NCI-H526 treated with DMSO at 0.1 percent for 48 hours (cell line): ENCODE measurements around the gene KCNQ5.

ENCODE experiments used
- DNase-seq: peaks from one replicate; lab custom pipeline; 2025; lab: John Stamatoyannopoulos, UW

The KCNQ5 gene

GRCh38 chr6:72639920-72640614, 18.2 kb downstream of the KCNQ5 start:
- no peak for DNase-seq

- DNase-seq = no peak
Measured at GRCh38 chr6:72640615-72640930, 18.7 kb downstream of the KCNQ5 start.

- DNase-seq = peak; percentile 34
Measured at GRCh38 chr6:72642435-72642834, 20.6 kb downstream of the KCNQ5 start.

- no peak for DNase-seq
Measured at GRCh38 chr6:72643214-72643613, 21.4 kb downstream of the KCNQ5 start.

GRCh38 chr6:72646604-72647485, 25.0 kb downstream of the KCNQ5 start:
- DNase-seq = no peak

- DNase-seq = no peak
Measured at GRCh38 chr6:72647489-72647888, 25.6 kb downstream of the KCNQ5 start.

- peak; percentile 29 for DNase-seq
Measured at GRCh38 chr6:72649032-72649984, 27.4 kb downstream of the KCNQ5 start.

GRCh38 chr6:72650081-72650745, 28.3 kb downstream of the KCNQ5 start:
- peak; percentile 66 for DNase-seq

GRCh38 chr6:72651174-72651573, 29.3 kb downstream of the KCNQ5 start:
- peak; percentile 19 for DNase-seq

- no peak for DNase-seq
Measured at GRCh38 chr6:72651967-72652956, 30.4 kb downstream of the KCNQ5 start.

- DNase-seq = no peak
Measured at GRCh38 chr6:72653026-72653425, 31.2 kb downstream of the KCNQ5 start.

- DNase-seq = no peak
Measured at GRCh38 chr6:72654071-72654621, 32.3 kb downstream of the KCNQ5 start.

GRCh38 chr6:72657407-72658197, 35.7 kb downstream of the KCNQ5 start:
- no peak for DNase-seq

GRCh38 chr6:72659754-72660153, 37.9 kb downstream of the KCNQ5 start:
- no peak for DNase-seq

- DNase-seq = no peak
Measured at GRCh38 chr6:72661411-72661810, 39.5 kb downstream of the KCNQ5 start.

- no peak for DNase-seq
Measured at GRCh38 chr6:72665599-72665998, 43.7 kb downstream of the KCNQ5 start.

GRCh38 chr6:72669324-72669723, 47.5 kb downstream of the KCNQ5 start:
- DNase-seq = no peak

GRCh38 chr6:72672906-72673305, 51.0 kb downstream of the KCNQ5 start:
- DNase-seq = no peak

- DNase-seq = no peak
Measured at GRCh38 chr6:72674842-72675241, 53.0 kb downstream of the KCNQ5 start.
